CMK (cell line): Measurements from ENCODE around the gene CYP4F12.
"Not testable (repeated sequence)": the region's sequence is repeated elsewhere in the genome, so short reads cannot be mapped to it uniquely, and the experiment has no call there.

Experiments used
- DNase-seq: peaks from one replicate; pipeline ENCODE4 v3.0.0-alpha.2; 2010; ENCODE audit warnings: low read depth

The CYP4F12 gene

GRCh38 chr19:15651791-15652190 lies 21.1 kb upstream of the CYP4F12 start:
- DNase-seq: no peak

- no peak for DNase-seq
These were observed 20.2 kb upstream of the CYP4F12 start for GRCh38 chr19:15652559-15653278.

- DNase-seq: no peak
These were observed 16.4 kb upstream of the CYP4F12 start for GRCh38 chr19:15656467-15656866.

GRCh38 chr19:15663247-15663646 lies 9.6 kb upstream of the CYP4F12 start:
- DNase-seq: no peak

GRCh38 chr19:15666186-15666585 lies 6.7 kb upstream of the CYP4F12 start:
- no peak for DNase-seq

GRCh38 chr19:15666883-15667282 lies 6.0 kb upstream of the CYP4F12 start:
- DNase-seq: no peak

GRCh38 chr19:15669440-15669839 lies 3.4 kb upstream of the CYP4F12 start:
- no peak for DNase-seq

- no peak for DNase-seq
These were observed 3.0 kb upstream of the CYP4F12 start for GRCh38 chr19:15669891-15670290.

GRCh38 chr19:15671237-15671821 lies 1.6 kb upstream of the CYP4F12 start:
- DNase-seq: no peak

GRCh38 chr19:15671891-15672579 lies 852 bp upstream of the CYP4F12 start:
- DNase-seq: no peak

GRCh38 chr19:15673176-15673654 lies 328 bp downstream of the CYP4F12 start:
- no peak for DNase-seq

GRCh38 chr19:15675560-15675959 lies 2.7 kb downstream of the CYP4F12 start:
- DNase-seq: no peak

- no peak for DNase-seq
These were observed 6.2 kb downstream of the CYP4F12 start for GRCh38 chr19:15679089-15679488.

GRCh38 chr19:15679865-15680264 lies 7.0 kb downstream of the CYP4F12 start:
- DNase-seq: not testable (repeated sequence)

GRCh38 chr19:15680478-15681322 lies 7.8 kb downstream of the CYP4F12 start:
- DNase-seq: no peak

- no peak for DNase-seq
These were observed 10.5 kb downstream of the CYP4F12 start for GRCh38 chr19:15683411-15683810.

- no peak for DNase-seq
These were observed 11.9 kb downstream of the CYP4F12 start for GRCh38 chr19:15684828-15685227.

- DNase-seq: no peak
These were observed 23.8 kb downstream of the CYP4F12 start for GRCh38 chr19:15696654-15697194.

GRCh38 chr19:15701757-15702533 lies 29.1 kb downstream of the CYP4F12 start:
- DNase-seq: no peak

- peak; percentile 83 for DNase-seq
These were observed 29.6 kb downstream of the CYP4F12 start for GRCh38 chr19:15702534-15702930.

GRCh38 chr19:15714638-15715037 lies 41.8 kb downstream of the CYP4F12 start:
- DNase-seq: no peak
